ENCODE data around the gene KRT26. TPM values are rescaled to one million over a fixed set of nuclear protein-coding genes. Genes with fewer than 3 reads are reported as not detected.

The KRT26 gene
- total RNA-seq, 2 experiments from 2014 or later, result not detected

DNA sequence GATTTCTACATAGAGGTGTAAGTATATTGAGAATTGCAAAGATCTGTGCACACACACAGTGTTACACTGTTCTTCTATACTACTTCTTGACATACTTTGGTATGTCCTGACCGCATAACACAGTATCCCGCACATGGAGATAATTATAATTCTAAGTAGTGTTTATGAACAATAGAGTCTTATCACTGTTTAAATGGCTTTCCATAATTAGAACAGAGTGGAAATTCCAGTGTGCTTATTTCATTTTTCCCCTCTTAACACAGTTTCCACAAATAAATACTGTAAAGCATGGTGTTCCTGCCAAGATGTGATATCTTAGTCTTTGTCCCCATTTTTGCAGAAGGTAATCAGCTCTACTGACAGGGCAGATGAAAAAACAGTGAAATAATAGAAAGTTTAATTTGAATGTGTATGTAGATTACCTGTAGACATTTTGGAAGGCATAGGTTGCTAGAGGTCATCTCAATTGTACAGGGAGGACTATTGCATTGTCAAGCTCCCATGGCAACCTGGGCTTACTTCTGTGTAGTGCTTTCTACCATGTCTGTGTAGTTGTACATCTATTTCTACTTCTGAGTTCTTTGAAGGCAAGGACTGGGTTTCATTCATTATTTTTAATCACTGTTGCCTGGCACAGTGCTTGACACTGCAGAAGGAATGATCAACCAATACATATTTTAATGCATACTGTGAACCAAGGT, 37.9 kb upstream of the KRT26 start:
- H3K4me3 ChIP-seq (ENCODE audit: low read length), result no peak overlapping the region
- POLR2A ChIA-PET, result interaction anchor here (1.1 kb wide), 1 partner anchor 879 kb away, joined by 4 read pairs; the partner anchor contains the start of gene EIF1
- H3K9me3 Mint-ChIP-seq, result no peaks in the 10 kb centered on the region
- no peaks in the 10 kb centered on the region for H3K4me1 ChIP-seq (ENCODE audit: insufficient read depth, low read length)
- H3K4me1 Mint-ChIP-seq (ENCODE audit: low read depth), result no peaks in the 10 kb centered on the region
- DNase-seq (no peak), ATAC-seq (ENCODE audit: poor library complexity) (no peak)
- no peak overlapping the region for H3K27ac ChIP-seq (ENCODE audit: low read depth in 1 of 2, low read length in 2 of 2)
- H3K36me3 Mint-ChIP-seq (ENCODE audit: low read depth), result no peaks in the 10 kb centered on the region
- intact Hi-C loops (cut with DNase I, micrococcal nuclease), result loop anchor here in 1 of 2 experiments (10.0 kb wide), 1 partner anchor 735 kb away; no protein-coding TSS in a partner anchor
- no peak overlapping the region for H3K27ac Mint-ChIP-seq
- H3K36me3 ChIP-seq (ENCODE audit: insufficient read depth, low read length), result no peaks in the 10 kb centered on the region
- peaks cover 91% of the 10 kb centered on the region for H3K27me3 Mint-ChIP-seq
- CTCF ChIA-PET, result interaction anchor here (1.0 kb wide), 1 partner anchor 853 kb away, joined by 4 read pairs; no protein-coding TSS in a partner anchor
- TF ChIP-seq, protein P1, sequence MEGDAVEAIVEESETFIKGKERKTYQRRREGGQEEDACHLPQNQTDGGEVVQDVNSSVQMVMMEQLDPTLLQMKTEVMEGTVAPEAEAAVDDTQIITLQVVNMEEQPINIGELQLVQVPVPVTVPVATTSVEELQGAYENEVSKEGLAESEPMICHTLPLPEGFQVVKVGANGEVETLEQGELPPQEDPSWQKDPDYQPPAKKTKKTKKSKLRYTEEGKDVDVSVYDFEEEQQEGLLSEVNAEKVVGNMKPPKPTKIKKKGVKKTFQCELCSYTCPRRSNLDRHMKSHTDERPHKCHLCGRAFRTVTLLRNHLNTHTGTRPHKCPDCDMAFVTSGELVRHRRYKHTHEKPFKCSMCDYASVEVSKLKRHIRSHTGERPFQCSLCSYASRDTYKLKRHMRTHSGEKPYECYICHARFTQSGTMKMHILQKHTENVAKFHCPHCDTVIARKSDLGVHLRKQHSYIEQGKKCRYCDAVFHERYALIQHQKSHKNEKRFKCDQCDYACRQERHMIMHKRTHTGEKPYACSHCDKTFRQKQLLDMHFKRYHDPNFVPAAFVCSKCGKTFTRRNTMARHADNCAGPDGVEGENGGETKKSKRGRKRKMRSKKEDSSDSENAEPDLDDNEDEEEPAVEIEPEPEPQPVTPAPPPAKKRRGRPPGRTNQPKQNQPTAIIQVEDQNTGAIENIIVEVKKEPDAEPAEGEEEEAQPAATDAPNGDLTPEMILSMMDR (IDR thresholded peaks at IDR 0.05), result no peak
- H3K9me3 ChIP-seq (ENCODE audit: control insufficient read depth in 1 of 2, insufficient read depth in 1 of 2, low read length in 2 of 2), result no peaks in the 10 kb centered on the region
- peaks cover 18 to 73% of the 10 kb centered on the region in 2 experiments for H3K27me3 ChIP-seq (ENCODE audit: control insufficient read depth in 1 of 2, insufficient read depth in 2 of 2, low read length in 2 of 2)
- no peak overlapping the region for H3K4me3 Mint-ChIP-seq

DNA sequence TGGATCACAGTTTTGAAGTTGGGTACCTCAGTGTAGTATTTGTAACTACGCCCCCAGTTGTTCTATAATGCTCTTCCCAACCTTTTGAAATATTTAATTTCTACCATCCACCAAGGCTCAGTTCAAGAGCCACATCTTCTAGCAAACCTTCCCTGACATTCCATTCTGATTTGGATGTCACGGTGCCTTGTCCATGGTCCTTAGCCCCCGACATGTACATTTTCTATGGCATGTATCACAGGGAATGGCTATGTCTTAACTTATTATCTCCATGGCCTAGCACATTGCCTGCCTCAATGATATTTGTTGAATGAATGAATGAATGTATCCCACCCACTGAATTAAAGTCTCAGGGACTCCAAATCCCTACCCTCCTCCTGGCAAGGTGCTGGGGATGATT, 34.1 kb upstream of the KRT26 start:
- DNase-seq (no peak), ATAC-seq (ENCODE audit: poor library complexity) (no peak)
- no peak overlapping the region for H3K4me3 ChIP-seq (ENCODE audit: low read length)
- no peaks in the 10 kb centered on the region for H3K9me3 Mint-ChIP-seq
- H3K9me3 ChIP-seq (ENCODE audit: control insufficient read depth in 1 of 2, insufficient read depth in 1 of 2, low read length in 2 of 2), result no peaks in the 10 kb centered on the region
- H3K27me3 Mint-ChIP-seq, result peaks cover 69% of the 10 kb centered on the region
- no peaks in the 10 kb centered on the region for H3K4me1 ChIP-seq (ENCODE audit: insufficient read depth, low read length)
- H3K27ac Mint-ChIP-seq, result no peak overlapping the region
- intact Hi-C loops (cut with DNase I, micrococcal nuclease), result loop anchor here in 1 of 2 experiments (10.0 kb wide), 1 partner anchor 739 kb away; no protein-coding TSS in a partner anchor
- H3K4me1 Mint-ChIP-seq (ENCODE audit: low read depth), result peaks cover 4% of the 10 kb centered on the region
- ChIA-PET CTCF (interaction anchor here (1.7 kb wide), 1 partner anchor 857 kb away, joined by 4 read pairs; no protein-coding TSS in a partner anchor), POLR2A (interaction anchor here (0.7 kb wide), 1 partner anchor 861 kb away, joined by 4 read pairs; no protein-coding TSS in a partner anchor)
- peaks cover 17 to 62% of the 10 kb centered on the region in 2 experiments for H3K27me3 ChIP-seq (ENCODE audit: control insufficient read depth in 1 of 2, insufficient read depth in 2 of 2, low read length in 2 of 2)
- TF ChIP-seq, protein P1 (IDR thresholded peaks at IDR 0.05), result no peak
- H3K36me3 ChIP-seq (ENCODE audit: insufficient read depth, low read length), result no peaks in the 10 kb centered on the region
- no peaks in the 10 kb centered on the region for H3K36me3 Mint-ChIP-seq (ENCODE audit: low read depth)
- H3K4me3 Mint-ChIP-seq, result no peak overlapping the region
- no peak overlapping the region for H3K27ac ChIP-seq (ENCODE audit: low read depth in 1 of 2, low read length in 2 of 2)

DNA sequence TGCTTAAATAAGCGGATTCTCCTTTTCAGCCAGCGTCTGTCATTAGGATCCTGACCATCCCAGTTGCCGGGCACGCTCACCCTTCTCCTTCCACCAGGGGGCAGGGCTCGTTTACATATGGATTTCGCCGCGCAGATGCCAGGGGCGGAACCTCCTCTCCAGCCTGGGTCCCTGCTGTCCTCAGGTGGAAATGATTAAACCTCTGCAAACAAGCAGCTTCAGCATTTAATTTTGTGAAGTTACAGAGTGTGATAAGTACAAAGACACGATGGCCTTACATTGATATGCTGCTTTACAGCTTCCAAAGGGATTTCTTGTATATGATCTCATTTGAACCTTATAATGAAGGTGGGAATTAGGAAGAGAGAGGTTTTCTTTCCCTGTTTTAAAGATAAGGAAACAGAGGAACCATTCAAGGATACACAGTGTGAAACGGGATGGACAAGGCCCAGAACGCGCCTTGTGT, 31.6 kb upstream of the KRT26 start:
- peaks cover 11 to 58% of the 10 kb centered on the region in 2 experiments for H3K27me3 ChIP-seq (ENCODE audit: control insufficient read depth in 1 of 2, insufficient read depth in 2 of 2, low read length in 2 of 2)
- H3K9me3 ChIP-seq (ENCODE audit: control insufficient read depth in 1 of 2, insufficient read depth in 1 of 2, low read length in 2 of 2), result no peaks in the 10 kb centered on the region
- ATAC-seq (ENCODE audit: poor library complexity), result peak; percentile 89
- no peaks in the 10 kb centered on the region for H3K4me1 ChIP-seq (ENCODE audit: insufficient read depth, low read length)
- H3K27ac ChIP-seq (ENCODE audit: low read depth in 1 of 2, low read length in 2 of 2), result no peak overlapping the region
- Mint-ChIP-seq H3K36me3 (ENCODE audit: low read depth) (no peaks in the 10 kb centered on the region), H3K4me1 (ENCODE audit: low read depth) (peaks cover 4% of the 10 kb centered on the region), H3K27me3 (peaks cover 54% of the 10 kb centered on the region), H3K27ac (no peak overlapping the region), H3K9me3 (no peaks in the 10 kb centered on the region), H3K4me3 (no peak overlapping the region)
- no peaks in the 10 kb centered on the region for H3K36me3 ChIP-seq (ENCODE audit: insufficient read depth, low read length)
- ChIA-PET CTCF (interaction anchor here (0.6 to 2.8 kb wide), 6 partner anchors 15 to 863 kb away, joined by 3 to 11 read pairs (median 3); no protein-coding TSS in a partner anchor), POLR2A (interaction anchor here (1.0 kb wide), 1 partner anchor 15 kb away, joined by 4 read pairs; no protein-coding TSS in a partner anchor)
- TF ChIP-seq, protein P1 (IDR thresholded peaks at IDR 0.05), result peak; percentile 91
- peak; percentile 51 to 85 (median 66) for DNase-seq
- no peak overlapping the region for H3K4me3 ChIP-seq (ENCODE audit: low read length)
- intact Hi-C loops (cut with DNase I, micrococcal nuclease), result loop anchor here (1.0 to 10.0 kb wide), 9 partner anchors 54 to 864 kb away; no protein-coding TSS in a partner anchor

Data from CD4-positive, alpha-beta T cell (primary cell).